GM21717 (cell line): ENCODE data around the gene OR1K1.
"Not testable (repeated sequence)": the region's sequence is repeated elsewhere in the genome, so short reads cannot be mapped to it uniquely, and the experiment has no call there.

Experiments used
- ATAC-seq: cut with Tn5 transposase; IDR thresholded peaks from one replicate; pipeline ENCODE4 v1.9.1; 2021; ENCODE audit warnings: mild to moderate bottlenecking, moderate library complexity; ENCODE audit not compliant: unreplicated experiment

OR1K1 gene, protein sequence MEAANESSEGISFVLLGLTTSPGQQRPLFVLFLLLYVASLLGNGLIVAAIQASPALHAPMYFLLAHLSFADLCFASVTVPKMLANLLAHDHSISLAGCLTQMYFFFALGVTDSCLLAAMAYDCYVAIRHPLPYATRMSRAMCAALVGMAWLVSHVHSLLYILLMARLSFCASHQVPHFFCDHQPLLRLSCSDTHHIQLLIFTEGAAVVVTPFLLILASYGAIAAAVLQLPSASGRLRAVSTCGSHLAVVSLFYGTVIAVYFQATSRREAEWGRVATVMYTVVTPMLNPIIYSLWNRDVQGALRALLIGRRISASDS

DNA sequence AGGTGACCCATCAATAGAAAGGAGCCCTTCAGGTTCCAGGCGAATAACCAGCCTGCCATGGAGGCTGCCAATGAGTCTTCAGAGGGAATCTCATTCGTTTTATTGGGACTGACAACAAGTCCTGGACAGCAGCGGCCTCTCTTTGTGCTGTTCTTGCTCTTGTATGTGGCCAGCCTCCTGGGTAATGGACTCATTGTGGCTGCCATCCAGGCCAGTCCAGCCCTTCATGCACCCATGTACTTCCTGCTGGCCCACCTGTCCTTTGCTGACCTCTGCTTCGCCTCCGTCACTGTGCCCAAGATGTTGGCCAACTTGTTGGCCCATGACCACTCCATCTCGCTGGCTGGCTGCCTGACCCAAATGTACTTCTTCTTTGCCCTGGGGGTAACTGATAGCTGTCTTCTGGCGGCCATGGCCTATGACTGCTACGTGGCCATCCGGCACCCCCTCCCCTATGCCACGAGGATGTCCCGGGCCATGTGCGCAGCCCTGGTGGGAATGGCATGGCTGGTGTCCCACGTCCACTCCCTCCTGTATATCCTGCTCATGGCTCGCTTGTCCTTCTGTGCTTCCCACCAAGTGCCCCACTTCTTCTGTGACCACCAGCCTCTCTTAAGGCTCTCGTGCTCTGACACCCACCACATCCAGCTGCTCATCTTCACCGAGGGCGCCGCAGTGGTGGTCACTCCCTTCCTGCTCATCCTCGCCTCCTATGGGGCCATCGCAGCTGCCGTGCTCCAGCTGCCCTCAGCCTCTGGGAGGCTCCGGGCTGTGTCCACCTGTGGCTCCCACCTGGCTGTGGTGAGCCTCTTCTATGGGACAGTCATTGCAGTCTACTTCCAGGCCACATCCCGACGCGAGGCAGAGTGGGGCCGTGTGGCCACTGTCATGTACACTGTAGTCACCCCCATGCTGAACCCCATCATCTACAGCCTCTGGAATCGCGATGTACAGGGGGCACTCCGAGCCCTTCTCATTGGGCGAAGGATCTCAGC lies at the start of gene OR1K1:
Gene OR1K1, plus strand, starts transcription at position 58 of the 995 bp plus-strand sequence. Its CDS starts 0 bp downstream, at position 58.
- ATAC-seq = no peak

DNA sequence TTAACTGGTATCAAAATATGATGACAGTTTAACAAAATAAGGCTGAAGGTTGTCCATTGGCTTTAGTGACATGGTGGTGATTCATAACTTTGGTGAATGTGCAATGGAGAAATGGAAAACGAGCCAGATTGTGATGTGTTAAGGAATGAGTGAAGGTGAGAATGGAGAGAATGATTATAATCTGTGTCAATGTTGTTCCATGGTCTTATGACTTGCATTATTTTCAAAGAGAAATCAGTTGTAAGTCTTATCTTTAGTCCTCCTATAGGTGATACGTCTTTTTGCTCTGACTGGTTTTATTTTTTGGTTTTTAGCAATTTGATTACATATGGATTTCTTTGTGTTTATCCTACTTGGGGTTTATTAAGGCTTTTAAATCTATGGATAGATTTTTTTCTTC lies 45.1 kb upstream of the OR1K1 start:
- ATAC-seq = no peak

DNA sequence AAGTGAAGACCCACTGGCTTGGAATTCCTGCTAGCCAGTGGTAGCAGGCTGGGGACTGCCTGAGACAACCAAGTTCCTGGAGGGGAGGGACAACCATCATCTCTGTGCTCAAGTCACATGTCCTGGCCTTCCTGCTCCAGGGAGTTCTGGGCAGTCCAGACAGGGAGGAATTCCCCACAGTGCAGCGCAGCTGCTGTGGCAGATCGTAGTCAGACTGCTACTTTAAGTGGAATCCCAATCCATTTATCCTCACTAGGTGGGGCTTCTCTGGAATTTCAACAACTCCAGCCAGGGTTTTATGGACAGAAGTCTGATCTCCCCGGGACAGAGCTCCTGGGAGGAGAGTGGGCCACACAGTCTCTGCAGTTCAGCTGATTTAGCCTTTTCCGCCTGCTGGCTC lies 32.1 kb upstream of the OR1K1 start:
- ATAC-seq = no peak

DNA sequence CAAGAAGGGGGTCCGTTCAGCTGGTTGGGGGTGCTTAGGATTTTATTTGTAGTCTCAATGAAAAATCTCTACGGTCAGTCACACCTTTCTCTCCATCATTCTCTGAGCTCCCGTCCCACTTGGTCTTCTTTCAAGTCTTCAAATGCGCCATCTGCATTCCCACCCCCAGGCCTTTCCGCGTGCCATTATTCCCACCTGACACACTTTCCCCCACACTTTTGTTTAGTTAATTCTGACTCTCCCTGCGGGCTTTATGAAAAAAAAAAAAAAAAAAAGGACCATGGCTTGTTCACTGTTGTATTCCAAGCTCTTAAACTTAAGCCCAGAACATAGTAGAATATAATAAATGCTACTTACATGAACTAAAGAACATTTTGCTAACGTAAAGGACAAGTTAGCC lies 22.9 kb upstream of the OR1K1 start:
- no peak for ATAC-seq

DNA sequence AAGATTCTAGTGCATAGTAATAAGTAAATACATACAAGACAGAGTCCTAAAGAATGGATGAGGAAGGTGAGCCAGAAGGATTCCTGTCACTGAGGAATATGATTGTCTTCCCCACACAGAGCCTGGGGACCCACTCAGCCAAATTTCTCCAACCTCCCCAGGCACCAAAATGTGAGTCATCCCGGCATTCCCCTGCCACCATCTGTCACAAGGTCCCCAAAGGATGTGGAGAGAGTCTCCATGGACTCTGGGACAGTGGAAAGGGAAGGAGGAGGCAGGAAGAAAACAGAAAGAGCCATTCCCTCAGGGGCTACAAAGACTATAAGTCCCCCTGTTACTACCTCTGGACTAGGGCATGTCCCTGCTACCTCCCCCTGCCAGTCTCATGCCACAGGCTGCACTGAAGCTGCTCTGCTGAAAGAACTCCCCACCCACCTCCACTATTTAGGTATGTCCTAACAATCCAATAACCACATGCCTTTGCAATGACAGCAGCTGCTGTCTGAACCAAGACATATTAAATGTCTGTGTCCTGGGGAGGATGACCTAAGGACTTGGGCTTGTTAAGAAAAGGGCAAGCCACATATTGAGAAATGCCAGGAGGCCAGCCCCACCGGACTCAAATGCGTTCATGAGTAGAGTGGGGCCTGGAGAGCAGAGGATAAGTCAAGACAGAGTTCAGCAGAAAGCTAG lies 21.8 kb upstream of the OR1K1 start:
- no peak for ATAC-seq

DNA sequence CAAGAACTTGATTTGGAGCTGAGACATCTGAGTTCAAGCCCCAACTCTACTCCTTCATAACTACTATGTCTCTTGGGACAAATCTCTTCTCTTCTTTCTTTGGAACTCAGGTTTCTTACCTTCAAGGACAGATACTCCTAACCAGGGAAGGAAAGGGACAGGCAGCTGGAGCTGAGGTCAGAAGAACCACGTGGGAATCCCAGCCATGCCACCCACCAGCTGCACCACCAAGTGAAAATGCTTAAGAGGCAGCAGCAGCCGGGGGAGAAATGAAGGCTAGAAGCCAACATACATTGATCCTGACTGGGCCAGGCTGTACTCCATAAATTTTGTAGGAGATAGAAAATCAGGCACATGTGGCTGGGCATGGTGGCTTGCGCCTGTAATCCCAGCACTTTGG lies 20.7 kb upstream of the OR1K1 start:
- no peak for ATAC-seq

DNA sequence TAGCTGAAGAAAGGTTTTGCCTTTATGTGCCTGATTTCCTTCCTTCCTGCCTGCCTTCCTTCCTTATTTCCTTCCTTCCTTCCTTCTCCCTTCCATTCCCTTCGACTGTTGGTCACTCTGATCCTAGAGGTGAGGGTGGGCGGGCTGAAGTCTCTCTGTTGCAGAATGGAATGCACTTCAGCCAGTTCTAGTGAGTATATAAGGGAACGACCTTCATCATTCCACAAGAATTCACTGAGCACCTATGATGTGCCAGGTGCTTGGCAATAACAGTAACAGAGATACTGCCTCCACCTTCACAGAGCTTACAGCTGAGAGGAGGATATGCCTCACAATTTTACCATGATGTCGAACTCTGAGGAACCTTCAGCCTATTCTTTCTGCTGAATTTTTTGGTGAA lies 19.9 kb upstream of the OR1K1 start:
- no peak for ATAC-seq

DNA sequence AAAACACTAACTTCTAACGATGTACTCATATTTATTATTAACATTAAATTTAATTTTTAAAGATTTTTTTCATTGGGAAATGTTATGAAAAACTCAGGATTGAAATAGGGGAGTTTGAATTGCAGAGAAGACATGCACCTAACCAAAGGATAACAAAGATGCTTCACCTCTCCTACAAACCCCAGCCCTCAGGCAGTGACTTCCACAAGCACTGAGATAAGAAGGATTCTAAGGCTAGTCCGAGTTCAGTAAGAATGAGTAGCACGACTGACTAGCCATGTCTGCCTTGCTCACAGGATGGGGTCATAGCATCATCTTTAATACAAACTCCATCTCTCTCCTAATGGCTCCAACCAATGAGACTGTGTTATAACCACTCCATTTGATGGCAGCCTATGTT lies 18.3 kb upstream of the OR1K1 start:
- ATAC-seq = no peak

DNA sequence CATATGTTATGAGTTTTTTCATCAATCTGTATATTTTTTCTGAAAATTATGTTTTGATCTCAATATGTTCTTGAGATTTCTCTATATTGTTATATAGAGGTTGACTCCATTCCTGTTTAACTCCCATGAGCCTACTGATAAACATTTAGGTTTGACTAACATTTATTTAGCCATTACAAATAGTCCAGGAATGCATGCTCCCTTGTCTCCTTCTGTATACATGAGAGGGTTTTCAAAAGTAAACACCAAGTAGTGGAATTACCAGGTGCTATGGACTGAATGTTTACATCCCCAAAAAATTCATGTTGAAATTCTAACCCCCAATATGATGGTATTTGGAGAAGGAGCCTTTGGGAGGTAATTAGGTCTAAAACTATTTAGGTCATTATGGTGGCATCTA lies 14.7 kb upstream of the OR1K1 start:
- ATAC-seq = no peak

DNA sequence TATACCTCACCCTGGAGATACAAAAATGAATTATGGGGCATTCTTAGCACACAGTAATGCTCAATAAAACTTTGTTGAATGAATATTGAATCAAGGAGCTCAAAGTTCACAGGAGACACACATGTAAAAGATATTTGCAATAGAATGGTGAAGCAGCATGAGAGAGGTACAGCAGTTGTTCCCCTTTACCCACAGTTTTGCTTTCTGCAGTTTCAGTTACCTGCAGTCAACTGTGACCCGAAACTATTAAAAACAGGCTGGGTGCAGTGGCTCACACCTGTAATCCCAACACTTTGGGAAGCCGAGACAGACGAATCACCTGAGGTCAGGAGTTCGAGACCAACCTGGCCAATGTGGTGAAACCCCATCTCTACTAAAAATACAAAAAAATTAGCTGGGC lies 13.6 kb upstream of the OR1K1 start:
- no peak for ATAC-seq

DNA sequence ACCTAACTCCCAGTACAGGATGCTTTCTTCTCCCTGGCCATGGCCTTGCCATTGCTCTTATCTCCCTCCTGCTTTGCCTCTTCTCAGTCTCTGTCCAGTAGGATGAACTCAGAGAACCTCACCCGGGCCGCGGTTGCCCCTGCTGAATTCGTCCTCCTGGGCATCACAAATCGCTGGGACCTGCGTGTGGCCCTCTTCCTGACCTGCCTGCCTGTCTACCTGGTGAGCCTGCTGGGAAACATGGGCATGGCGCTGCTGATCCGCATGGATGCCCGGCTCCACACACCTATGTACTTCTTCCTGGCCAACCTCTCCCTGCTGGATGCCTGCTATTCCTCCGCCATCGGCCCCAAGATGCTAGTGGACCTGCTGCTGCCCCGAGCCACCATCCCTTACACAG lies 11.1 kb upstream of the OR1K1 start, which contains the start of gene OR5C1:
Gene OR5C1, plus strand, starts transcription at position 103 of the 400 bp plus-strand sequence. Its CDS starts 0 bp downstream, at position 103.
- no peak for ATAC-seq

DNA sequence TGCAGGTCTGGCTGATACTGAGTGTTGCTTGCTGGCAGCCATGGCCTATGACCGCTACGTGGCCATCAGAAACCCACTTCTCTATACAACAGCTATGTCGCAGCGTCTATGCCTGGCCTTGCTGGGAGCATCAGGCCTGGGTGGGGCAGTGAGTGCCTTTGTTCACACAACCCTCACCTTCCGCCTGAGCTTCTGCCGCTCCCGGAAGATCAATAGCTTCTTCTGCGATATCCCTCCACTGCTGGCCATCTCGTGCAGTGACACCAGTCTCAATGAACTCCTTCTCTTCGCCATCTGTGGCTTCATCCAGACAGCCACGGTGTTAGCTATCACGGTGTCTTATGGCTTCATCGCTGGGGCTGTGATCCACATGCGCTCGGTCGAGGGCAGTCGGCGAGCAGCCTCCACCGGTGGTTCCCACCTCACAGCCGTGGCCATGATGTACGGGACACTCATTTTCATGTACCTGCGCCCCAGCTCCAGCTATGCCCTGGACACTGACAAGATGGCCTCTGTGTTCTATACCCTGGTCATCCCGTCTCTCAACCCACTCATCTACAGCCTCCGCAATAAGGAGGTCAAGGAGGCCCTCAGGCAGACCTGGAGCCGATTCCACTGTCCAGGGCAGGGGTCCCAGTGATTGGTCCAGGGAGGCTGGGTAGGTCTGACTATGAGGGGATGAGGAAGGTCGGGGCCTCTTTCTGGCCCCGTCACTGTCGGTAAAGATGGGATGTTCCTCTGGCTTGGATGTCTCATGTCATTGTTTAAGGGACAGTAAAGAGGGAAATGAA lies 10.5 kb upstream of the OR1K1 start:
- no peak for ATAC-seq

DNA sequence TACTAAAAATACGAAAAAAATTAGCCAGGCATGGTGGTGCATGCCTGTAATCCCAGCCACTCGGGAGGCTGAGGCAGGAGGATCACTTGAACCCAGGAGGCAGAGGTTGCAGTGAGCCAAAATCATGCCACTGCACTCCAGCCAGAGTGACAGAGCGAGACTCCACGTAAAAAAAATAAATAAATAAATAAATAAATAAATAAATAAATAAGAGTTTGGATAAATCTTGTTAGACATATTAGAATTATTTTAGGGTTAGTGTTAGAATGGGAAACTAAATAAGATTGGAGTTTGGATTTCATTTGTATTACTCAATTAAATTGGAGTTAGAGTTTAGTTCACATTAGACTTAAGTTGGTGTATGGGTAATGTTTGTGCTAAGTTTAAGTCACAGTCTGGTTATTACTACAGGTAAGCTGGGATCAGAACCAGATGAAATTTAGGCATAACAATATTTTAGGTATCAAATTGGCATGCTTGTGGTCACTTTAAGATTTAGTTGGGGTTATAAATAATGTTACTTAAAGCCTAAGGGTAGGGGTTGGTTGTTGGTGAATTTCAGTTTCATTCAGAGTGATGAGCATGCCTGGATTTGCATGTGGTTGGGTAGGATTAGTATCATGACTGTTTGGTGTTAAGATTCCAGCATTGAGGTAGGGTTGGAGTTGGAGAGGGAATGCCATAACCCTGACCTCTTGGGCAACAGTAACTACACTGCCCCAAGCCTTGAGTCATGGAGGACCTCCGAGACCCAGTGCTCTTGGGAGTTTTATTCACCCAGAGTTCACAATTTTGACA lies 7.9 kb upstream of the OR1K1 start:
- no peak for ATAC-seq

DNA sequence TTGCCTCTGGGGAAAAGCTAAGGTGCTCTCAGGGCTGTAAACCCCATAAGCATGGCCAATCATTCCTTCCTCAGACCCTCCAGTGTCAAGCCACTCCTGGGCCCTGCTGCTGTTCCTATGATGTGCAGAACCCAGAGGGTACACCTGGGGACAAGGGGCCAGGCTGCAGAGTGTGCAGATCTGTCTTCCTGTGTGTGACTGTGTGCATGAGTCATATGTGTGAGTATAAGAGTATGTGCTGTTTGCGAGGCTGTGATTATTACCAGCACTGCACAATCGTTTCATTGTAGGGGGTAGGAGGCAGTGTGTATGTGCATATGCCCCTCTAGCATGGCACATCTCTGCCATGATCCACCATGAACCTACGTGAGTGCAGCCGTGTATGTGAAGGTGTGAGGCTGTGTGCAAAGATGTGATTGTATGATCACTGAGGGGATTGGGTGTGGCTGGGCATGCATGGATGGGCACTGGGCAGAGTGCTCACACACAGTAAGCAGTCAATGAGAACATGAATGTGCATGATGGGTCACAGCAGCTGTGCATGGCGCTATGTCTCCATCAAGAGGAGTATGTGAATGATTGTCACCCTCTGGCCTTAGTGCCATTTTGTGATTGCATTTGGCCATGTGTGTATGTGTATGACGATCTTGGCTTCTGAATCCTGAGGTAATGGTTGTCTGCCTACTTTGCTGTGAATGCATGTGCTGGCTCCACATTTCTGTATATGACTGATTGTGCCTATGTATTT lies 2.4 kb upstream of the OR1K1 start:
- no peak for ATAC-seq

DNA sequence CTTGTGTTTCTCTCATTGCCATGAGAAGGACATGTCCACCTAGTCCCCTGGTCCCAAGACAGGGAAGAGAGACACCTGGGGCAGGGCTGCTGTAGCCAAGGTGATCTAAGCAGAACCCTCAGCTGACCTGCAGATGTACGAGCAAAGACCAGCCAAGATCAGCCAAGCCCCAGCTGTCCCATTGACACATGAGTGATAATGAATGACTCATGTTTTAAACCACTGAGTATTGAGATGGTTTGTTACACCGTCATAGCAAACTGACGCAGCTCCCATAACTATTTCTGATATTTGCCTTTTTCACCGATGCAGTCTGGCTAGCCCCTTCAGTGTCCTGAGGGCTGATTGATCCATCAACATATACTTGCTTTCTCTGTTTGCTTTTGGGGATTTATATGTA lies 6.7 kb downstream of the OR1K1 start:
- ATAC-seq = no peak

DNA sequence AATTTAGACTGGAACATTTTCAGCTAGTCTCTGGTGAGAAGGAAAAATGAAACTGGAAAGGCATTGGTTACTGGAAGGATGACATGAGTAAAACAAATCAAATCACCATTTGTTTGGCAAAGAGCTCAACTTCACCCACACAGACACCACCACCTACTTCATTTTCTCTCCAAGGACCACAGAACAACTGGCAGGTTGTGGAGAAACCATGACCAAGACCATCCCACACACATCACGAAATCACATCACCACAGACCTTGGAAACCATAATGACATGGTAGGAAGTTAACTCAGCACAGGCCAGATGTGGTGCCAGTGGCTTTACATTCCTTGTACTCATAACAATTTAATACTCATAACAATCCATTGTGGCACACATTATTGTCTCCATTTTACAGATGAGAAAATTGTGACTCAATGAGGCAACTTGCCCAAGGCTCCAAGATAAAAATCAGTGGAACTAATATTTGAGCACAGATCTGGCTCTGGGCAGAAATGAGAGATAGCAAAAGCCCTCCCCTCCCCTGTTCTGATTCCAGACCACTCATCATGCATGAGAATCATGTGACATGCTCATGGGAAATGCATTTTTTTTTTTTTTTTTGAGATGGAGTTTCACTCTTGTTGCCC lies 7.5 kb downstream of the OR1K1 start:
- no peak for ATAC-seq

DNA sequence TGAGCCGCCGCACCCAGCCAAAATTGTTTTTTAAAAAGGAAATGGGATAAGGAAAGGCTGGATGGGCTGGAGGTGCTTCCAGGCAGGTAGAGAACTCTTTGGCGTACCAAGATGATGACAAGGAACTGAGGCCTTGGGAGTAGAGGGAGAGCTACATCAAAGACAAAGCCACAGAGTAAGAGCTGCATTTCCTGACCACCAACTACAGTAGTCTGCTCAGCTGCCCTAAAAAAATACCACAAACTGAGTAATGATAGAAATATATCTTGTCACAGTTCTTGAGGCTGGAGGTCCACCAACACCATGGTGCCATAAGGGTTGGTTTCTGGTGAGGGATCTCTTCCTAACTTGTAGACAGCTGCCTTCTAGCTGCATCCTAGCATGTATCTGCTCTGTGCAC lies 8.2 kb downstream of the OR1K1 start:
- ATAC-seq = no peak

DNA sequence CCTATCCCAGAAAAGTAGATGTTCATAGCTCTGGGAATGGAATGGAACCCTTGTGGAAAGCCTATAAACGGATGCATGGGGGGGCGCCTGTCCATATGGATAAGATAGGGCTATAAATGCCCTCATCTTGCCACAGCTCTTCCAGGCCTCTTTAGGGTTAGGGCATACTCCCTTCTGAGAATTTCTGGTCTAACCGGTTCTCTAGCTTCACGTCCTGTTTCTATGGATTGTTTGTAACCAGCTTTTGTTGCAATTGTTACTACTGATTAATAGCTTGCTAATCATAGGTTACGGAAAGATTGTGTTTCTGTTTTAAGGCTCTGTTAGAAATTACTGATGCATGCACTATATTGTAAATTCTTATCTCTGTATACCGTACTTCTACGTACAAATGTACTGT lies 9.3 kb downstream of the OR1K1 start:
- ATAC-seq = not testable (repeated sequence)
